A673 (cell line): Measurements from ENCODE around the gene ZBTB47.

Source experiments
- CTCF ChIP-seq: fragments of 300-800, 200-600 bp; sonication (generic); conservative IDR thresholded peaks from 2 replicates; pipeline ENCODE4 v1.5.1; 2017; ENCODE audit warnings: low read depth, mild to moderate bottlenecking, antibody characterized with exemption, low read length, moderate library complexity, mixed read lengths
- EZH2 ChIP-seq: fragments of 200-600 bp; sonication (generic); IDR thresholded peaks from 2 replicates; pipeline ENCODE4 v1.6.1; 2017; ENCODE audit warnings: borderline replicate concordance, low read depth, mild to moderate bottlenecking, mixed read lengths, antibody characterized with exemption, low read length; ENCODE audit not compliant: poor library complexity, severe bottlenecking

- TF ChIP-seq EZH2 (no peak), CTCF (no peak)
Observed at GRCh38 chr3:42683875-42684598, 30.5 kb downstream of the ZBTB47 start.
